Measurements from ENCODE around the gene AFF2.
"Not testable (repeated sequence)": the region's sequence is repeated elsewhere in the genome, so short reads cannot be mapped to it uniquely, and the experiment has no call there.

AFF2 gene

DNA sequence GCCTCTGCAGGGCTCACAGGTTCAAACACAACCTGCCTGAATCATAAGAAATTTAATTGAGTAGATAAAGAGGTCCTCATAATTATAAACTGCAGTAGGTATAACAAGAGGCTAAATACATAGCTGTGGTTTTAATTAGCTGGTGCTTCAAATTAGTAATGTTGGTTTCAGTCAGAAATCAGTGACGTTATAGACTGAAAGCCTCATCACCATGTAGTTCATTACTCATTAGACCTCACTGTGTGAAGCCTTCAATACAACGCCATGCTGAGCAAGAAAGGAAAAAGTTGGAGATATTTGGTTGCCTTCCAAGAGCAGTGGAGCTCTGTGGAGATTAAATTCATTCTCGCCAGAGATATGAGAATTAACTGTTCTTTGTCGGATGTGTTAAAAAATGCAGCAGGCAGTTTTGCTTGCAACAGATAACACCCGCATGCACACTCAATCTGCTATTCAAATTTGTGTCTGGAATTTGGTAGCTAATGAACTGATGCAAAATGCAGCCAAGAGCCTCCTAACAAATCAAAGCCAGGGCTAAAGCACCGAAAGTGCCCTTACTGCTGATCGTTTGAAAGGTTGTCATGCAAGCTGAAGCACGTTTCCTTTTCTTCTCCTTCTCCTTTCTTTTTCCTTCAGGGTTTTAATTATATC lies 148.9 kb downstream of the AFF2 start:
- H3K9me3 ChIP-seq (ENCODE audit: control insufficient read depth, low read length): no peaks in the 10 kb centered on the region
- DNase-seq (ENCODE audit: low read depth): no peak
- H3K36me3 ChIP-seq (ENCODE audit: control insufficient read depth, insufficient read depth, low read length, severe bottlenecking): no peaks in the 10 kb centered on the region
- no peak overlapping the region for H3K4me3 ChIP-seq (ENCODE audit: low read length)
- H3K4me1 ChIP-seq (ENCODE audit: control insufficient read depth, insufficient read depth, low read length): no peaks in the 10 kb centered on the region
- no peaks in the 10 kb centered on the region for H3K27me3 ChIP-seq (replicated peaks; ENCODE audit: control insufficient read depth, insufficient read depth, low read length)
- no peak overlapping the region for H3K9ac ChIP-seq (ENCODE audit: low read length)

DNA sequence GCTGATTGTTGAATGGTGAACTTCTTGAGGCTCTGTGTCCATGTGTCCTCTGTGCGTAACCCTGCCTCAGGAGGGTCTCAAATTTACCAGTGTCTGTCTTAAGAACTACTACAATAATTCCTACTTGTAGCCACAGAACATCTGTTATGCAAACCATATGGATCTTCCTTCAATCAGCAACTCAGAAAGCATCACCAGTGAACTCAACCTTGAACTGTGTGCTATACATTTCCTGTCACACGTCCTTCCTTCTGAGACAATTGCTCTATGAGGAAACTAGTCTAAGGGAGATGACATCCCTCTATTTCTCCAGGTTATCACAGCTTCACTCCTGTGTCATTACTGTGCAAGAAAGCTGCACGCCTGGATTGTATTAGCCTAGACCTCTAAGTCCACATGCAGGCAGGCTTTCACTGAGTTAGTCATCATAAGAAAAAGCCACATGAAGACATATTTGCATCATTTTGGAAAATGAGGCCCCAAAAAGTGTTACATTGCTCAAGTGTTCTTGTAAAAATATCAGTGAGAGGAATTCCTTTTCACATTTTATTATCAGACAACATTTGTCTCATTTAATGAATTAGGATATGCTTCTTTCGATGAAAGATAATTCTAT lies 157.8 kb downstream of the AFF2 start:
- Histone ChIP-seq H3K9me3 (ENCODE audit: control insufficient read depth, low read length) (no peaks in the 10 kb centered on the region), H3K9ac (ENCODE audit: low read length) (no peak overlapping the region), H3K27me3 (replicated peaks; ENCODE audit: control insufficient read depth, insufficient read depth, low read length) (no peaks in the 10 kb centered on the region), H3K4me1 (ENCODE audit: control insufficient read depth, insufficient read depth, low read length) (no peaks in the 10 kb centered on the region), H3K36me3 (ENCODE audit: control insufficient read depth, insufficient read depth, low read length, severe bottlenecking) (no peaks in the 10 kb centered on the region), H3K4me3 (ENCODE audit: low read length) (no peak overlapping the region)
- DNase-seq (ENCODE audit: low read depth): no peak

DNA sequence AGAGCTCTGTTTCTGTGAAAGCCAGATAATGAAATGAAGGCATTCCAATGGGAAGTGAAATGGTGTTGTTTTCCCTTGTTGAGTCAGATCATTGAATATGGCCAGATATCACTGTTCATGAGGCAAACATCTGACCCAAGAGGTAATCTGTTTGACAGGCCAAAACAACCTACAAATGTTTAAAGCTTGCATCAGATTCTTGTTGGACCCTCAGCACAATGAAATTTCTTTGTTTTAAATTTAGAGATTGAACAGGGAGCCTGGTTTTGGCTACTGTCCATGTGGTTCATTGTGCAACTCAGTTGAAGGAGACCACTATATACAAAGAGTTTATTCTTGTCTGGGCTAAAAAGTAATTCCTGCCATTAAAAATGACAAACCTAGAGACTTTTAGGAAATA lies 159.1 kb downstream of the AFF2 start:
- Histone ChIP-seq H3K27me3 (replicated peaks; ENCODE audit: control insufficient read depth, insufficient read depth, low read length) (no peaks in the 10 kb centered on the region), H3K9me3 (ENCODE audit: control insufficient read depth, low read length) (no peaks in the 10 kb centered on the region), H3K9ac (ENCODE audit: low read length) (no peak overlapping the region), H3K4me3 (ENCODE audit: low read length) (no peak overlapping the region), H3K4me1 (ENCODE audit: control insufficient read depth, insufficient read depth, low read length) (no peaks in the 10 kb centered on the region), H3K36me3 (ENCODE audit: control insufficient read depth, insufficient read depth, low read length, severe bottlenecking) (no peaks in the 10 kb centered on the region)
- no peak for DNase-seq (ENCODE audit: low read depth)

DNA sequence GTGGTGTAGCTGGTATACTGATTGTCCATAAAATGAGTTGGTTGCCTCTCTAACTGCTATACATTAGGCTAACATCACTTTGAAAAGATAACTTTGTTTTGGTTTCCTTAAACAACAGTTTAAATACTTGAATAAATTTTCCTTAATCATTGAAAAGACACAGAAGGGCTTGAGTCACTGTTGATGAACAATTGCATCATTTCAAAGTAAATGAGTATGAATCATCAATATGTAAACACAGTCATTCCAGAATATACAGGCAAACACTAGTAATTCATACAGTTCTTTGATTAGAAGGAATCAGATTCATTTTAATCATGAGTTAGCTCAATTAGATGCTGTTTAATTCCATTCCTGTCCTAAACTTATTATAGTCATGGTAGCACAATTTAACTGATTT lies 160.6 kb downstream of the AFF2 start:
- Histone ChIP-seq H3K4me3 (ENCODE audit: low read length) (no peak overlapping the region), H3K4me1 (ENCODE audit: control insufficient read depth, insufficient read depth, low read length) (no peaks in the 10 kb centered on the region), H3K36me3 (ENCODE audit: control insufficient read depth, insufficient read depth, low read length, severe bottlenecking) (no peaks in the 10 kb centered on the region), H3K9ac (ENCODE audit: low read length) (no peak overlapping the region), H3K9me3 (ENCODE audit: control insufficient read depth, low read length) (no peaks in the 10 kb centered on the region), H3K27me3 (replicated peaks; ENCODE audit: control insufficient read depth, insufficient read depth, low read length) (no peaks in the 10 kb centered on the region)
- no peak for DNase-seq (ENCODE audit: low read depth)

DNA sequence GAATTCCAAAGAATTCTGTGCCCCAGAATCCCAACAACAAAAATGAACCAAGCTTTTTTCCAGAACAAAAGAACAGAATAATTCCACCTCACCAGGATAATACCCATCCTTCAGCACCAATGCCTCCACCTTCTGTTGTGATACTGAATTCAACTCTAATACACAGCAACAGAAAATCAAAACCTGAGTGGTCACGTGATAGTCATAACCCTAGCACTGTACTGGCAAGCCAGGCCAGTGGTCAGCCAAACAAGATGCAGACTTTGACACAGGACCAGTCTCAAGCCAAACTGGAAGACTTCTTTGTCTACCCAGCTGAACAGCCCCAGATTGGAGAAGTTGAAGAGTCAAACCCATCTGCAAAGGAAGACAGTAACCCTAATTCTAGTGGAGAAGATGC lies 161.6 kb downstream of the AFF2 start:
- Histone ChIP-seq H3K4me3 (ENCODE audit: low read length) (no peak overlapping the region), H3K9me3 (ENCODE audit: control insufficient read depth, low read length) (no peaks in the 10 kb centered on the region), H3K9ac (ENCODE audit: low read length) (no peak overlapping the region), H3K4me1 (ENCODE audit: control insufficient read depth, insufficient read depth, low read length) (no peaks in the 10 kb centered on the region), H3K36me3 (ENCODE audit: control insufficient read depth, insufficient read depth, low read length, severe bottlenecking) (no peaks in the 10 kb centered on the region), H3K27me3 (replicated peaks; ENCODE audit: control insufficient read depth, insufficient read depth, low read length) (no peaks in the 10 kb centered on the region)
- no peak for DNase-seq (ENCODE audit: low read depth)

DNA sequence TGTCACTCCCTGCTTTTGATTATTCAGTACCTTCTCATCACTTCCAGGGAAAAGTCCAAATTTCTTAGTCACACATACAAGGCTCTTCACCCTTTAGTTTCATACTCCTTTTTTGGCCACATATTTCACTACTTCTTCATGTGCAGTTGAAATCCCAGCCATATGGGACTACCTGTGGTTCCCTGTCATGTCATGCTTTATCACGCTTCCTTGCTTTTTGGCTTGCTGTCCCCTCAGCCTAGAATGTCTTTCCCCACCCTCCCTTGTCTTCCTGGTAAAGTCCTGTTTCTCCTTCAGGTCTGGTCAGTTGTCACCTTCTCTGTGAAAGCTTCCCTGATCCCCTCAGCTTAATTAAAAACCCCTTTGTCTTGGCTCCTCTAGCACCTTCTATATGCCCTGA lies 163.8 kb downstream of the AFF2 start:
- H3K9me3 ChIP-seq (ENCODE audit: control insufficient read depth, low read length): peaks cover 9% of the 10 kb centered on the region
- H3K9ac ChIP-seq (ENCODE audit: low read length): no peak overlapping the region
- H3K36me3 ChIP-seq (ENCODE audit: control insufficient read depth, insufficient read depth, low read length, severe bottlenecking): no peaks in the 10 kb centered on the region
- DNase-seq (ENCODE audit: low read depth): no peak
- no peak overlapping the region for H3K4me3 ChIP-seq (ENCODE audit: low read length)
- H3K4me1 ChIP-seq (ENCODE audit: control insufficient read depth, insufficient read depth, low read length): no peaks in the 10 kb centered on the region
- no peaks in the 10 kb centered on the region for H3K27me3 ChIP-seq (replicated peaks; ENCODE audit: control insufficient read depth, insufficient read depth, low read length)

DNA sequence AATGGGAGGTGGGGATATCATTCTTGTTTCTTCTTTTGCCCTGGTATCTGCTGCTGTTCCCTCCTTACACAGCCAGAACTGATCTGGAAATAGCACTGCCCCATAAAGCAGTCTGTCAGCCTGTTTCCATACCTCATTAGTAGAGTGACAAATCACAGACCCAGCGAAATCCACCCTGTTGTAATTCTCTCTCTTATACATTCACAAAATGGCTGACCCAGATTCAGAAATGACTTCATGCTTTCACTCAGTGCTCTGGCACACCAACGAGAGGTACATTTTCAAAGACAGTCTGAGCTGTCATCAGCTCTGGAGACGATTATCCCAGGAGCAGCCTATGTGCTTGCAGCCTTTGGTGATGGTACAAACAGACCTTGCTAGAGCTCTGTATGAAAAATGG lies 164.6 kb downstream of the AFF2 start:
- H3K9me3 ChIP-seq (ENCODE audit: control insufficient read depth, low read length): peaks cover 17% of the 10 kb centered on the region
- H3K9ac ChIP-seq (ENCODE audit: low read length): no peak overlapping the region
- no peaks in the 10 kb centered on the region for H3K27me3 ChIP-seq (replicated peaks; ENCODE audit: control insufficient read depth, insufficient read depth, low read length)
- no peaks in the 10 kb centered on the region for H3K4me1 ChIP-seq (ENCODE audit: control insufficient read depth, insufficient read depth, low read length)
- no peak for DNase-seq (ENCODE audit: low read depth)
- H3K4me3 ChIP-seq (ENCODE audit: low read length): no peak overlapping the region
- H3K36me3 ChIP-seq (ENCODE audit: control insufficient read depth, insufficient read depth, low read length, severe bottlenecking): no peaks in the 10 kb centered on the region

DNA sequence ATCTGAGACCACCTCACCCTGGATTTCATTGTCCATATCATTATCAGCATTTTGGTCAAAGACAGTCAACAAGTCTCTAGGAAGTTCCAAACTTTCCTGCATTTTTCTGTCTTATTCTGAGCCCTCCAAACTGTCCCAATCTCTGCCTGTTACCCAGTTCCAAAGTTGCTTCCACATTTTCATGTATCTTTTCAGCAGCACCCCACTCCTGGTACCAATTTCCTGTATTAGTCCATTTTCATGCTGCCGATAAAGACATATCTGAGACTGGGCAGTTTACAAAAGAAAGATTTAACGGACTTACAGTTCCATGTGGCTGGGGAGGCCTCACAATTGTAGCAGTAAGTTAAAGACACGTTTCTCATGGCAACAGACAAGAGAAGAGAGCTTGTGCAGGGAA lies 168.8 kb downstream of the AFF2 start:
- H3K36me3 ChIP-seq (ENCODE audit: control insufficient read depth, insufficient read depth, low read length, severe bottlenecking); H3K9ac ChIP-seq (ENCODE audit: low read length); H3K4me3 ChIP-seq (ENCODE audit: low read length); H3K4me1 ChIP-seq (ENCODE audit: control insufficient read depth, insufficient read depth, low read length); DNase-seq (ENCODE audit: low read depth); H3K27me3 ChIP-seq (replicated peaks; ENCODE audit: control insufficient read depth, insufficient read depth, low read length): not testable (repeated sequence)
- H3K9me3 ChIP-seq (ENCODE audit: control insufficient read depth, low read length): peaks cover 29% of the 10 kb centered on the region

DNA sequence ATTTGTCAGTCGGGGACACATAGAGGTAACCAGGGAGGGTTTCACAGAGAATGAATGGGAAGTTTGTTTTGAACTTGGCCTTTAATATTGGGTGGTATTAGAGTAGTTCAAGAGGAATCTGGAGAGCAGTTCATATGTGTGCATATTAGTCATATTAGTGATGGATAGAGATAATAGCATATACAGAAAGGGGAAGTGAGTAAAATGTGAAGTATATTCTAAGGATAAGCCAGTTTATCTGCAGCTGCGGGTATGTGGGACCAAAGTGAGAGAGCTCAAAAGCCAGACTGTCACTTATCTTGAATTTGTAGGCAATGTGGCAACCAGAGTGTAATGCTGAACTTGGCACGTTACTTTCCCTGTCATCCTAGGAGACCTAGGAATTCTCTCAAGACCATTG lies 169.9 kb downstream of the AFF2 start:
- H3K4me1 ChIP-seq (ENCODE audit: control insufficient read depth, insufficient read depth, low read length): no peaks in the 10 kb centered on the region
- no peak overlapping the region for H3K9ac ChIP-seq (ENCODE audit: low read length)
- no peaks in the 10 kb centered on the region for H3K27me3 ChIP-seq (replicated peaks; ENCODE audit: control insufficient read depth, insufficient read depth, low read length)
- no peaks in the 10 kb centered on the region for H3K36me3 ChIP-seq (ENCODE audit: control insufficient read depth, insufficient read depth, low read length, severe bottlenecking)
- no peak for DNase-seq (ENCODE audit: low read depth)
- peaks cover 29% of the 10 kb centered on the region for H3K9me3 ChIP-seq (ENCODE audit: control insufficient read depth, low read length)
- no peak overlapping the region for H3K4me3 ChIP-seq (ENCODE audit: low read length)

DNA sequence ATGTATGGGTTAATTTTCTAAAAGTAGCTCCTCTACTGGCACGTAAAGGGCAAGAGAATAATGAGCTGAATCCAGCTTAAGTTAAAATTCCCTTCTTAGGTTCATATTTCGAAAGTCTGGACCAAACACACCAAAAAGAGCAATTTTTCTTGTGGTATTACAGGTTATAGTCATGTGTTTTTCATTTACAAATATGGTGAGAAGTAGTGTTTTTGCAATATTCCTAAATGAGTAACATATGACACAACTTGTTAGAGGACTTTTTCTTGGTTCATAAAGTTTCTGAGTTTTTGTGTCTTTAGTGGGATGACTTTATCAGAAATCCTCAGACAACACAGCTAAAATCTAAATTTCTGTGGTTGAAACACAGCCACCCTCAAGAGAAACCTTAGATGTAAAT lies 172.1 kb downstream of the AFF2 start:
- Histone ChIP-seq H3K36me3 (ENCODE audit: control insufficient read depth, insufficient read depth, low read length, severe bottlenecking) (no peaks in the 10 kb centered on the region), H3K9ac (ENCODE audit: low read length) (no peak overlapping the region), H3K27me3 (replicated peaks; ENCODE audit: control insufficient read depth, insufficient read depth, low read length) (no peaks in the 10 kb centered on the region), H3K4me1 (ENCODE audit: control insufficient read depth, insufficient read depth, low read length) (no peaks in the 10 kb centered on the region), H3K4me3 (ENCODE audit: low read length) (no peak overlapping the region), H3K9me3 (ENCODE audit: control insufficient read depth, low read length) (peaks cover 29% of the 10 kb centered on the region)
- DNase-seq (ENCODE audit: low read depth): no peak

DNA sequence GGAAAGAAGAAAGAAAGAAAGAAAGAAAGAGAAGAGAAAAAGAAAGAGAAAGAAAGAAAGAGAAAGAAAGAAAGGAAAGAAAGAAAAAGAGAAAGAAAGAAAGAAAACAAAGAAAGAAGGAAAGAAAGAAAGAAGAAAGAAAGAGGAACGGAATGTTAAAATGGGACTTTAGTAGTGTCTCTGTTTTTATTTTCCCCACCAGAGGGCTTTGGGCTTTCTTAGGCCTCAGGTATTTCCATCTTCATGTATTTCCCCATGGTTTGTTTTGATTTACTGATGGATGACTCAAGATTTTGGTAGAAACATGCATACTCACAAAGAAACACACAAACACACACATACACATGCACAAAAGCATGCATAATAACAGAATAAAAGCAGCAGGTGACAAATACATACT lies 181.2 kb downstream of the AFF2 start:
- Histone ChIP-seq H3K4me1 (ENCODE audit: control insufficient read depth, insufficient read depth, low read length) (no peaks in the 10 kb centered on the region), H3K36me3 (ENCODE audit: control insufficient read depth, insufficient read depth, low read length, severe bottlenecking) (no peaks in the 10 kb centered on the region), H3K4me3 (ENCODE audit: low read length) (no peak overlapping the region), H3K9me3 (ENCODE audit: control insufficient read depth, low read length) (no peaks in the 10 kb centered on the region), H3K9ac (ENCODE audit: low read length) (no peak overlapping the region), H3K27me3 (replicated peaks; ENCODE audit: control insufficient read depth, insufficient read depth, low read length) (no peaks in the 10 kb centered on the region)
- DNase-seq (ENCODE audit: low read depth): no peak

DNA sequence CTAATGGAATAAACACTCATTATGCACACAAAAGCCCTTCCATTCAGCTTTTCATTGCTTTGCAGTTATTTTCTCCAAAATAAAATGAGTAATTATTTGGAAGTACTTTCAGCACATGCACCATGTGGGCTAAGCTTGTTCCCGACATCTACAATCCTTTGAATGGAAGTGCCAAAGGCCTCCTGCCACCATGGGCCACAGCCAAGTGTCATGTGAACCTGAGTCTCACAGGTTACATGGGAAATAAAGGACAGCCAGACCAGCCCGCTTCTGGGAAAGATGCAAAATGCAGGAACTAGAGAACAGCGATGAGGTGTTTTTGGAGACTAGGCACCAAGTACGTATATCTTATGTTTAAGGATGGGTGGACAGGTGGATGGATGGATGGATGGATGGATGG lies 181.8 kb downstream of the AFF2 start:
- Histone ChIP-seq H3K36me3 (ENCODE audit: control insufficient read depth, insufficient read depth, low read length, severe bottlenecking) (no peaks in the 10 kb centered on the region), H3K4me1 (ENCODE audit: control insufficient read depth, insufficient read depth, low read length) (no peaks in the 10 kb centered on the region), H3K27me3 (replicated peaks; ENCODE audit: control insufficient read depth, insufficient read depth, low read length) (no peaks in the 10 kb centered on the region), H3K9me3 (ENCODE audit: control insufficient read depth, low read length) (no peaks in the 10 kb centered on the region), H3K4me3 (ENCODE audit: low read length) (no peak overlapping the region), H3K9ac (ENCODE audit: low read length) (no peak overlapping the region)
- no peak for DNase-seq (ENCODE audit: low read depth)

All from adipocyte (in vitro differentiated cells).